GM21515 (cell line): Measurements from ENCODE around the gene SORL1.

Source experiments
- ATAC-seq: cut with Tn5 transposase; IDR thresholded peaks from one replicate; pipeline ENCODE4 v1.9.1; 2021; ENCODE audit not compliant: unreplicated experiment

SORL1 gene

DNA sequence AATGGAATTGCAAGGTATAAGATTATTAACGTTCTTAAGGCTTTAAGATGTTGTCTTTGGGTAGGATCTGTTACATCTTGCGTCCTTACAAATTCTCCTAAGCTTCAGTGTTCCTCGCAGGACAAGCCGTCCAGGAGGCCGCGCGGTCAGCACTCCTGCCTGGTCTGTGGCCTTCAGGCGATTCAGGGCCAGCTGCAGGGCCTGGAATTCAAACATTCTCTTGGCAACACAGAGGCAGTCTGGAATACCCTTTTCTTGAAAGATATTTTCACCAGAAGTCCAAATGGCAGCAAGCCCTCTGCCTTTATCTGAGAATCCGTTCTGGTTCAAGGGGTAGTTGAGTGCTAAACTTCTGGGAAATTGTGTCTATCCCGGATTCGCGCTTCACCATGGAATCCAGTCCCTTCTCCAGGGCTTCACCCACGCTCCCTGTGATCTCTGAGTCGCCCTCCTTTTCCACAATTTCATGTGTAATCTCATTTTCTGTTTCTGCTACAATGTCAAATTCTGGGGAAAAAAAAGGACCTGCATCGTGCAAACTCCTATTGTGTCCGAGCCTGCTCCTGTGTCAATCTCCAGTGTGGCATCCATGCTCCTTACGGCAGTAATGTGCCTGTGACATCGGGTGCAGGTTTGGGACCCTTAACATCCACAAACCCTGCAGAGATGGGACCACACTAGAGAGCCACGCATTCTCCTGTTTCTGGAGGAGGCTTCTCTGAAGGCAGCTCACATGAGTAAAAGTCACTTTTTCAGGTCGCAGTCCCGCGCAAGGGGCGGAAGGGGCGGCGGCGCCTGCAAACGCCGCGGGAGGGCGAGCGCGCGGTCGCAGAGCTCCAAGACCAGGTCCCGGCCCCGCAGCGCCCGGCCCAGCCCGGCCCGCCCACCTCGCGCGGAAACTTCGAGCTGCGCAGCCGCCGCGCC lies 25.4 kb upstream of the SORL1 start:
- no peak for ATAC-seq

- ATAC-seq, result no peak
These were observed 24.7 kb upstream of the SORL1 start for GRCh38 chr11:121427400-121427744.

GRCh38 chr11:121429556-121429955 lies 22.6 kb upstream of the SORL1 start:
- ATAC-seq, result no peak

- ATAC-seq, result no peak
These were observed 20.1 kb upstream of the SORL1 start for GRCh38 chr11:121431820-121432526.

- no peak for ATAC-seq
These were observed 17.0 kb upstream of the SORL1 start for GRCh38 chr11:121435132-121435531.

- ATAC-seq, result no peak
These were observed 16.3 kb upstream of the SORL1 start for GRCh38 chr11:121435551-121436511.

DNA sequence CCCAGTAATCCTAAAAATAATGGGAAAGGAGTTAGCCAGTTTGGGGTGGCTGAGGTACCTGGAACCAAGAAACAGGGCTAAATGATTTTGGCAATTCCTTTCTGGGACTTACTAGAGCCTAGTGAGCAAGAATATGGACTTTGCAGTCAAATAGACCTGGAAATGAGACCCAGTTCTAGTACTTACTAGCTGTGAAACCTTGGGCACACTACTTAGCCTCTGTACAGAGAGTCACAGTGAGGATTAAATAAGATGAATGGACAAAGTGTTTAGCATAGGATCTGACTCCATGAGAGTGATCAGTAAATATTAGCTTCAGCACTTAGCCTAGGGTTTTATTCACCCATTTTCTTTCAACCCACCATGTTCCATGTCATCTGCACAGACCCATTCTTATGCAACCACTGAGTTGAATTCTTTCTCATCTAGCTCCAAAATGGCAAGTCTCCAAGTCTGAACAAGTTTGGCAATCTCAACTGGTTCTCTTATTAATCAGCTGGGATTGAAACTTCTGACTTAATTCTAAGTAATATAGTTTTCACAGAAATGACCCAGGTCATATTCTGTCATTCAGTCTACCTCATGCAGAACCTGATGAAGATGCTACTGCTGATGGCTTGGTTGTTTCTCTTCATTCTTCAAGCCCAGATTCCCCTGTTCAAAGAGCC lies 15.0 kb upstream of the SORL1 start:
- no peak for ATAC-seq

GRCh38 chr11:121437686-121438078 lies 14.4 kb upstream of the SORL1 start:
- no peak for ATAC-seq

- no peak for ATAC-seq
These were observed 12.8 kb upstream of the SORL1 start for GRCh38 chr11:121439337-121439736.

- ATAC-seq, result no peak
These were observed 12.4 kb upstream of the SORL1 start for GRCh38 chr11:121439759-121440158.

DNA sequence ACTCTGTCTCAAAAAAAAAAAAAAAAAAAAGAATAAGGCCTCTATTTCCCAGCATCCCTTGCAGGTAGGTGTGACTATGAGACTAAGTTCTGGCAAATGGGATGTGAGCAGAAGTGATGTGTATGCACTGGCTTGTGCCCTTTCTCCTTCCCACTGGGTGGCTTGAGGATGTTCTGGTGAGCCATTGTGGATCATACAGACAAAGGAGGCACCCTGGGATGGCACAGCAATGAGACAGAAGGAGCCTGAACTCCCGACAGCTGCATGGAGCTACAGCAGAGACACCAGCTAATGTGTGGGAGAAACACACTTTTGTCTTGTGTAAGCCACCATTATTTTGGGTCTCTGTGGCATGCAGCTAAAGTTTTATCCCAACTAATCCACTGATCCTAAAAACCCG lies 10.6 kb upstream of the SORL1 start:
- no peak for ATAC-seq

GRCh38 chr11:121443688-121444275 lies 8.3 kb upstream of the SORL1 start:
- ATAC-seq, result no peak

DNA sequence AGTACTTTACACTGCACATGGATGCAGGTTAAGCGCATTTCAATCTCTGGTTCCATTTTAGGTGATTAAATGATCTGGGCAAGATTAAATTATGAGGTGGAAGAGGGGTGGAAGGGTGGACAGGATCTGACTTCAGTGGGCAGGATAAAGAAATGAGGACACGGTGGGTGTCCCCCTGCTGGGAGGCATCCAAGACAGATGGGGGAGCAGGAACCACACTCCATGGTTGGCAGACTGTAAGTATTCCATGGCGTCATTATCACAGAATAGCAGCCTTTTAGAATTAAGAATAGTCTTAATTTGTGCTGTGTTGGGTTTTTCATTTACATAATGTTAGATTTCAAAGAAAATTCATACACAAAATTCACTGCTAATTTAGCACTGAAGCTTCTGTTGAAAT lies 7.6 kb upstream of the SORL1 start:
- ATAC-seq, result no peak

DNA sequence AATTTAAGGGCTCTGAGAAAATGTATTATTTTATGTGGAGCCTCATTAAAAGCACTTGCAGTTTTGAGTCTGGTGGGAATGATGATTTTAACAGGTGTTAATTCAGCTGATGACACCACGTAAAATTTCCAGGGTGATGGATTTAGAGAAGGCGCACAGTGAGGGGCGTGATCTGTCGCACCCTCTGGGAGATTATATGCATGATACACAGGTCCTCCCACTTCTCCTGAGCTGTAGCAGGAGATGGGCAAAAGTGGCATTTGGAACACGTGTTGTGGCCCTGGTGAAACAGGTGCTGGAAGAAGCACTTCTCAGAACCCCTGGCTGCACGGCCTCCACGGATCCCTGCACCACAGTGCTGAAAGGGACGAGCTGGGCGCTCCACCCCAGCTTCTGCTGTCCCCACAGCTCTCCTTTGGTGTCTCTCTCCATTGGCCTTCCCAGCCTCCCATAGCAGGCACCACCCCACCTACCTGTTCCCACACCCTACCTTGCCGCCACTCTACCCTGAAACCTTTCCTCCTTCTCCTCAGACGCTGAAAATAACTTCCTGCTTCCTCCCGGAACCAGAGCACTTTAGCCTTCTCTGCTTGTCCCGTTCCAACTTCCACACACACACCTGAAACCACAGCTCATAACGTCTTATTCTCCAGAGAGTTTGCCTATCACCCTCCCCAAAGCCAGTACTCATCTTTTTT lies 6.9 kb upstream of the SORL1 start:
- ATAC-seq, result no peak

DNA sequence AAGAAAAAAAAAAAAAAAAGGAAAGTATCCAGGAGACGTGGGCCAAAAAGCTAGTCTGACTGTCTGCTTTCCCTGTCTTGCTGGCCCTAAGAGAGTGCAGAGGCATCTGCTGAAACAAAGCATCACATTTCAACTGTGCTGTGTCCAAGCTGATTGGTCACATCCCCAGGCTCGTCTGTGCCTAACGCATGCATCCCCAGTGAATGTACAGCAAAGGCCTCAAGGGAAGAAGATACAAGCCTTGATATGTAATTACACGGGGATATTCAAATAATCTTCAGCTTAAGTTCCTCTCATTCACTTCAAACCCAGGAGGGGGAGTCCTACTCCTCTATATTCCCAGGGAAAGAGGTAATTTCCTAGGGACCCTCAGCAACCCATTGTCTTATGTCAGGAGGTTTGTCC lies 5.4 kb upstream of the SORL1 start:
- ATAC-seq, result no peak

- no peak for ATAC-seq
These were observed 4.1 kb upstream of the SORL1 start for GRCh38 chr11:121448011-121448410.

- no peak for ATAC-seq
These were observed 3.6 kb upstream of the SORL1 start for GRCh38 chr11:121448431-121448941.

- no peak for ATAC-seq
These were observed 3.0 kb upstream of the SORL1 start for GRCh38 chr11:121449123-121449522.

- no peak for ATAC-seq
These were observed 2.5 kb upstream of the SORL1 start for GRCh38 chr11:121449626-121450025.

DNA sequence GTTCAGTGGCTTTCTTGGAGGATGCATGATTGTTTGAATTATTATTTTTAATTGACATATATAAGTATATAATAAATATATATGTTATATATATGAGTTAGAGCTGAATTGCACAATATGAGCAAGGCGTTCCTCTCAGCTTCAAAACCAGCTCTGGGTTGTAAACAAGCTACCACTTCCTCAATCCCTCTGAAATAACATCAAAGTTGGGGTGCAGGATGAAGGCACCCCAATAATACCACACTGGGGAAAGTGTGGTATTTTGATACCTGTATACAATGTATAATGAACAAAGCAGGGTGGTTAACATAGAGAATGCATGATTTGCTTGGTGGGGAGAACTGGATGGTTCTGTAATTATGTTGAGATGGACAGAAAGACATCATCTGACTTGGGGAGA lies 1.7 kb upstream of the SORL1 start:
- ATAC-seq, result no peak
